Measurements from ENCODE around the gene SYNE2. TPM values are rescaled to one million over a fixed set of nuclear protein-coding genes. Genes with fewer than 3 reads are reported as not detected.
"Not testable (repeated sequence)": the region's sequence is repeated elsewhere in the genome, so short reads cannot be mapped to it uniquely, and the experiment has no call there.

SYNE2 gene
- total RNA-seq, 1 donor from 2014 or later: 145 TPM

DNA sequence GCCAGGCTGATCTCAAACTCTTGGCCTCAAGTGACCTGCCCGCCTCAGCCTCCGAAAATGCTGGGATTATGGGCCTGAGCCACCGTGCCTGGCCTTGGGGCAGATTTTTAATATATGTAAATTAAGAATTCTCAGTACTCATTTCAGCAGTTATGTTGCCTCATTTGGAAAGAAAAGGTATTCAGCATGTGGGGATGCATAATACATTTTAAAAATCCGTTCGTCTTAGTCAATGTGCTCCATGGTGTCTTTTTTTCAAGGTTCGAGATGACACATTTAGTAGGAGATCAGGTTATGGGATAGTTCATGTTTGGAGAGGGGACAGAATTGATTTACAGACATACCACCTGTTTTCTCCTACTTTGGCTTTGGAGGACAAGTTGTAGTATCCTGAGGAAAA, 10.2 kb downstream of the SYNE2 start:
- peak overlapping the region; percentile 65 for H3K27ac ChIP-seq
- peaks cover 26% of the 10 kb centered on the region for H3K4me1 ChIP-seq
- intact Hi-C loops (cut with DNase I): no loop called here
- H3K27me3 ChIP-seq: no peaks in the 10 kb centered on the region
- no peak overlapping the region for H3K4me3 ChIP-seq
- no peaks in the 10 kb centered on the region for H3K36me3 ChIP-seq
- H3K9me3 ChIP-seq: no peaks in the 10 kb centered on the region
- no peak for DNase-seq (ENCODE audit: extremely low spot score in 2 of 2)
- TF ChIP-seq, protein P1, sequence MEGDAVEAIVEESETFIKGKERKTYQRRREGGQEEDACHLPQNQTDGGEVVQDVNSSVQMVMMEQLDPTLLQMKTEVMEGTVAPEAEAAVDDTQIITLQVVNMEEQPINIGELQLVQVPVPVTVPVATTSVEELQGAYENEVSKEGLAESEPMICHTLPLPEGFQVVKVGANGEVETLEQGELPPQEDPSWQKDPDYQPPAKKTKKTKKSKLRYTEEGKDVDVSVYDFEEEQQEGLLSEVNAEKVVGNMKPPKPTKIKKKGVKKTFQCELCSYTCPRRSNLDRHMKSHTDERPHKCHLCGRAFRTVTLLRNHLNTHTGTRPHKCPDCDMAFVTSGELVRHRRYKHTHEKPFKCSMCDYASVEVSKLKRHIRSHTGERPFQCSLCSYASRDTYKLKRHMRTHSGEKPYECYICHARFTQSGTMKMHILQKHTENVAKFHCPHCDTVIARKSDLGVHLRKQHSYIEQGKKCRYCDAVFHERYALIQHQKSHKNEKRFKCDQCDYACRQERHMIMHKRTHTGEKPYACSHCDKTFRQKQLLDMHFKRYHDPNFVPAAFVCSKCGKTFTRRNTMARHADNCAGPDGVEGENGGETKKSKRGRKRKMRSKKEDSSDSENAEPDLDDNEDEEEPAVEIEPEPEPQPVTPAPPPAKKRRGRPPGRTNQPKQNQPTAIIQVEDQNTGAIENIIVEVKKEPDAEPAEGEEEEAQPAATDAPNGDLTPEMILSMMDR (IDR thresholded peaks at IDR 0.05): no peak
- no peak for TF ChIP-seq POLR2AphosphoS5 (IDR thresholded peaks at IDR 0.05; ENCODE audit: insufficient read depth in 1 of 2, low read depth in 1 of 2)
- TF ChIP-seq POLR2A (IDR thresholded peaks at IDR 0.05): no peak

DNA sequence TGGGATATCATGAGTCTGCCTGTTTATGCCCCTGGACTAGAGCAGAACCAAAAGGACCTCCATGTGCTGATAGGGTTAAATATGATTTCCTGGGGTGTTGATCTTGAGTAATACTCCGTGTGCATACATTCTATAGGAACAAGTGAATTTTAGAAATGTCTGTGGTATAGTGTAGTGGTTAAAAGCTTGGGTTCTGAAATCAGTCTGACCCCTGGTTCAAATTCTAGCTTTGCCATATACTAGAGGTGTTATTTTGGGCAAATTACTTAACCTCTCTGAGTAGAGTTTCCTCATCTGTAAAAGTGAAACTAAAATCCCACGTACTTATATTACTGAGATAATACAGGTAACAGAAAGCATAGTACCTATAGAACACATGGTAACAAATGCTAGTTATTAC, 12.0 kb downstream of the SYNE2 start:
- H3K27me3 ChIP-seq; intact Hi-C loops (cut with DNase I); H3K9me3 ChIP-seq; H3K4me3 ChIP-seq; DNase-seq (ENCODE audit: extremely low spot score in 2 of 2); H3K36me3 ChIP-seq: not testable (repeated sequence)
- Histone ChIP-seq H3K4me1 (peaks cover 43% of the 10 kb centered on the region), H3K27ac (peak overlapping the region; percentile 71)

DNA sequence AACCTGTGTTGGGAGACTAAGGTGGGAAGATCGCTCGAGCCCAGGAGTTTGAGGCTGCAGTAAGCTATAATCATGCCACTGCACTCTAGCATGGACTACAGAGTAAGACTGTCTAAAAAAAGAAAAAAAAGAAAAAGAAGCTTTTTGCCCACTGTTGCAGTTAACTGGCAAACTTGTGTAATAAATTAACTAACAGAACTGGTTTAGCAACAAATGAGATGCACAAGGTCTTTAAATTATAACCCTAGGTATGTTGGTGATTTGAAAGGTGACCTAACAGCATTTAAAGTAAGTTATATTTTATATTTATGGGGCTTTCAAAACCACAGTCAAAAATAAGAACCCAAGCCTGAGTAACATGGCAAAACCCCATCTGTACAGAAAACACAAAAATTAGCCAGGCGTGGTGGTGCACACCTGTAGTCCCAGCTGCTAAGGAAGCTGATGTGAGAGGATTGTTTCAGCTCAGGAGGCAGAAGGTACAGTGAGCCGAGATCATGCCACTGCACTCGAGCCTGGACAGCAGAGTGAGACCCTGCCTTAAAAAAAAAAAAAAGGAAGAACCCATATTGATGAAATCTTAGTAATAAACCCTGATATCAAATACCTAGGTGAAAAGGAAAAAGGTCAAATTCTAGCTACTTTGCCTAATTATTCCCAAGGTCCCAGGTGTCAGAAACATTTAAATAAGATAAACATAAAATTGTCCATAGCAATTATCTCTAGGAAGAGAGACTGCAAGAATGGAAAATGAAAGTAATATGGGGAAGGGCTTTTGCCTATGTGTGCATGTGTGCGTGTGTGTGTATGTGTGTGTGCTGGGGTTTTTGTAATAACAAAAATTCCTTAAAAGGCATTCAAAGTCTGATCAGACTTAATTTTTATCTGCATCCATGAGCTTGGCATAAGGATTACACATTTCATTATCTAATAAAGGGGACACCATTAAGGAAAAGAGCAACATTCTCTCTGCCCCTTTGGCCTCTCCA, 15.4 kb downstream of the SYNE2 start:
- peaks cover 41% of the 10 kb centered on the region for H3K4me1 ChIP-seq

DNA sequence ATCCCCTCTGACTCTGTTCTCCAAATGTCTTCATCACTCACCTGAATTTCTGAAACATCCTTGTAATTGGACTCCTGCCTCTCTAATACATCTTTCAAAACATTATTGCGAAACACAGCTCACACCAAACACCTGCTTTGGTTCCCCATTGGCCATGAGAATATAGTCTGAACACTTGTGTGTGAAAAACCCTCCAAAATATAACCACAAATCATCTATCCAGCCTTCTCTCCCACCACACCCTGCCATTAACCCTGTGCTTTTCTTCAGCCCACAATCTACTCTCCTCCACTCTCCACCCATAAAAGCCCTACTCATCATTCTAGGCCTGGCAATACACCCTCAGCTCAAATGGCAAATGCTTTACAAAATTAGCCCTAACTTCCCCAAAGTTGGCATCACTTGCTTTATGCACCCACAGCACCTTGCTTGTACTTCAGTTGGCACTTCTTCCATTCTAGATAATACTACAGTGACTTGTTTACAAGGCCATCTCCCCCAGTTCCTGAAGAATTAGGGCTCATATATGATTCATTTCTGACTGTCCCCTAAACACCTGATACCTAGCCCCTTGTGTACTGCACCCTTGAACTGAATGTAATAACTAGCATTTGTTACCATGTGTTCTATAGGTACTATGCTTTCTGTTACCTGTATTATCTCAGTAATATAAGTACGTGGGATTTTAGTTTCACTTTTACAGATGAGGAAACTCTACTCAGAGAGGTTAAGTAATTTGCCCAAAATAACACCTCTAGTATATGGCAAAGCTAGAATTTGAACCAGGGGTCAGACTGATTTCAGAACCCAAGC, 17.3 kb downstream of the SYNE2 start:
- H3K36me3 ChIP-seq; DNase-seq (ENCODE audit: extremely low spot score in 2 of 2); H3K27me3 ChIP-seq; H3K4me3 ChIP-seq; H3K9me3 ChIP-seq; H3K27ac ChIP-seq; intact Hi-C loops (cut with DNase I): not testable (repeated sequence)
- peaks cover 61% of the 10 kb centered on the region for H3K4me1 ChIP-seq
- peak in 1 of 2 donors; percentile 32 for TF ChIP-seq POLR2AphosphoS5 (IDR thresholded peaks at IDR 0.05; ENCODE audit: insufficient read depth in 1 of 2, low read depth in 1 of 2)

More for the DNA sequence above, 15.4 kb downstream of the SYNE2 start:
- Histone ChIP-seq H3K9me3 (no peaks in the 10 kb centered on the region), H3K4me3 (no peak overlapping the region), H3K27me3 (no peaks in the 10 kb centered on the region), H3K27ac (peak overlapping the region; percentile 3), H3K36me3 (no peaks in the 10 kb centered on the region)
- no peak for DNase-seq (ENCODE audit: extremely low spot score in 2 of 2)
- TF ChIP-seq POLR2A (IDR thresholded peaks at IDR 0.05) (no peak), POLR2AphosphoS5 (IDR thresholded peaks at IDR 0.05; ENCODE audit: insufficient read depth in 1 of 2, low read depth in 1 of 2) (no peak)
- TF ChIP-seq, protein P1 (IDR thresholded peaks at IDR 0.05): no peak
- intact Hi-C loops (cut with DNase I): no loop called here

DNA sequence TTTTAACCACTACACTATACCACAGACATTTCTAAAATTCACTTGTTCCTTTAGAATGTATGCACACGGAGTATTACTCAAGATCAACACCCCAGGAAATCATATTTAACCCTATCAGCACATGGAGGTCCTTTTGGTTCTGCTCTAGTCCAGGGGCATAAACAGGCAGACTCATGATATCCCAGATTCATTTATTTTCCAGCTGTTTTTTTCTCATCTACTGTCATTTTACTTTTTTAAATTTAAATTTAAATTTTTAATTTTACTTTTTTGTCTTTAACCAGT, 17.9 kb downstream of the SYNE2 start:
- DNase-seq (ENCODE audit: extremely low spot score in 2 of 2); H3K9me3 ChIP-seq; intact Hi-C loops (cut with DNase I); H3K27me3 ChIP-seq; H3K4me3 ChIP-seq; H3K27ac ChIP-seq; H3K36me3 ChIP-seq: not testable (repeated sequence)
- H3K4me1 ChIP-seq: peaks cover 61% of the 10 kb centered on the region

DNA sequence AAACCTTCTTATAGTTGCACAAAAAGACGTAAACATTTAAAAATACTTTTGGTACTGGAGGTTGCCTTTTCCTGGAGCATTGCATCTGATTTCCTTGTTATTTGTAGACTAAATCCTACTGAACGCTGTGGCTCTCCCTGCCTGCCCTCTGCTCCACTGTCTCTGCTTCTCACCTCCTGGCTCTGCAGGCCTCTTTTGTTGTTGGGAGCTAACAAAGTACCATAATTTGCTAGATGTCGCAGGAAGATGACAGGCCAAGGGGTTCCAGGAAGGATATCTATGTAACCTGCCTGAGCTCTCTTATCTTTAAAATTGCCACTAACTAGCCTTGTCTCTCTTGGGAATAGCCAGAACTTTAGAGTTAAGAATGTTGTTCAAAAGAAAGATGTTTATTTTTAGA, 21.4 kb downstream of the SYNE2 start:
- H3K4me3 ChIP-seq: no peak overlapping the region
- intact Hi-C loops (cut with DNase I): no loop called here

More for the DNA sequence above, 21.4 kb downstream of the SYNE2 start:
- Histone ChIP-seq H3K4me1 (peaks cover 59% of the 10 kb centered on the region), H3K27ac (peak overlapping the region; percentile 46), H3K36me3 (no peaks in the 10 kb centered on the region), H3K27me3 (no peaks in the 10 kb centered on the region), H3K9me3 (no peaks in the 10 kb centered on the region)
- no peak for DNase-seq (ENCODE audit: extremely low spot score in 2 of 2)
- TF ChIP-seq POLR2AphosphoS5 (IDR thresholded peaks at IDR 0.05; ENCODE audit: insufficient read depth in 1 of 2, low read depth in 1 of 2): no peak
- TF ChIP-seq, protein P1 (IDR thresholded peaks at IDR 0.05): no peak
- no peak for TF ChIP-seq POLR2A (IDR thresholded peaks at IDR 0.05)

Data from vagina (tissue), 2 donors.